GM12874 (cell line): ENCODE measurements around the gene EHD3.

Experiments used
- TF ChIP-seq, protein P1 (sequence below): IDR thresholded peaks from 2 replicates; pipeline ENCODE4 v1.5.1; 2011; ENCODE audit warnings: low read depth, mild to moderate bottlenecking, control low read depth, low read length, moderate library complexity; ENCODE audit not compliant: insufficient read depth

EHD3 gene

DNA sequence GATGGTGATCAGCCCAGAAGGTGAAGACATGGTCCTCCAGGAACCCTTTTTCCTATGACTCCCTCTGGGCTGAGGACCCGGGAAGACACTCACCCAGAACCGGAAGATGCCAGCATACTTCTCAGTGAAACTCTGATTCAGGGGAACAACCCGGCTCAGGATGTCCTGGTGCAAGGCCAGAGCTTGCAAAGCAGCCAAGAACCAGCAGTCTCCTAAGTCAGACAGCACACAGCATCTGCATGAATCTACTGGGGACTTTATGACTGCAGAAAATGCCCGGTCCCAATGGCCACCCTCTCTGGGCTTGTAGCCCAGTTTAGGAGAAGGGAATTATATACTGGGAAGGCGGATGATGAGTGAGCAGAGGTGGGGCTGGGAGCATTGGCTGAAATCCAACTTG lies 31.9 kb upstream of the EHD3 start:
- TF ChIP-seq, protein P1, sequence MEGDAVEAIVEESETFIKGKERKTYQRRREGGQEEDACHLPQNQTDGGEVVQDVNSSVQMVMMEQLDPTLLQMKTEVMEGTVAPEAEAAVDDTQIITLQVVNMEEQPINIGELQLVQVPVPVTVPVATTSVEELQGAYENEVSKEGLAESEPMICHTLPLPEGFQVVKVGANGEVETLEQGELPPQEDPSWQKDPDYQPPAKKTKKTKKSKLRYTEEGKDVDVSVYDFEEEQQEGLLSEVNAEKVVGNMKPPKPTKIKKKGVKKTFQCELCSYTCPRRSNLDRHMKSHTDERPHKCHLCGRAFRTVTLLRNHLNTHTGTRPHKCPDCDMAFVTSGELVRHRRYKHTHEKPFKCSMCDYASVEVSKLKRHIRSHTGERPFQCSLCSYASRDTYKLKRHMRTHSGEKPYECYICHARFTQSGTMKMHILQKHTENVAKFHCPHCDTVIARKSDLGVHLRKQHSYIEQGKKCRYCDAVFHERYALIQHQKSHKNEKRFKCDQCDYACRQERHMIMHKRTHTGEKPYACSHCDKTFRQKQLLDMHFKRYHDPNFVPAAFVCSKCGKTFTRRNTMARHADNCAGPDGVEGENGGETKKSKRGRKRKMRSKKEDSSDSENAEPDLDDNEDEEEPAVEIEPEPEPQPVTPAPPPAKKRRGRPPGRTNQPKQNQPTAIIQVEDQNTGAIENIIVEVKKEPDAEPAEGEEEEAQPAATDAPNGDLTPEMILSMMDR, result no peak

- TF ChIP-seq, protein P1, result no peak
Measured at GRCh38 chr2:31202833-31203232, 31.1 kb upstream of the EHD3 start.

DNA sequence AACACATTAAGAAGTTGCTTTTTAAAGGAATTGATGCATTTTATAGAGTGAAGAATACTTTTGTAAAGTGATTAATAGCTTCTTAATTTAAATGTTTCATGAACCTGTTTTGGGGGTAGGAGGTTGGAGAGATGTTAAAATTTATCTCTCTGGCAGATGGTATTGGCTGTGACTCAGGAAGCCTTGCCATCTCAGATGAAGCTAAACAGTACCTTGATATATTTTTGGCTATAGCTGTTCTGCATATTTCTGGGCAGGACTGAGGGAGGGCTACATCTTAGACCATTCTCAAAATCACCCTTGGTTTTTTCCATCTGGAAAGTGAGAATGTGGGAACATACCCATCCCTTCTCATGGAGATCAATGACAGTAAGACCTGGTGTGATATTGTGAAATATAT lies 30.0 kb upstream of the EHD3 start:
- TF ChIP-seq, protein P1, result no peak

DNA sequence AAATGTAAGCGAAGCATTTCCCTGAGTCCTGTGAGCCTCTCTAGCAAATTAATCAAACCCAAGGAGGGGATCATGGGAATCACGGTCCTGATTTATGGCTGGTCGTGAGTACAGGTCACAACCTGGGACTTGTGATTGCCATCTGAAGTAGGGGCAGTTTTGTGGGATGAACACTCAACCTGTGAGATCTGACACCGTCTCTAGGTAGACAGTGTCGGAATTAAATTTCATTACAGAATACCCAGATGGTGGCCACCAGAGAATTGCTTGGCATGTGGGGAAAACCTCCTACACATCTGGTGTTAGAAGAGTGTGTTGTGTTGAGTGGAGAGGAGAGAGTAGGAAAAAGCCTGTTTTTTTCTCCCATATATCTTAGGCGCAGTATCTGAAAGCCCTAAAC lies 29.2 kb upstream of the EHD3 start:
- TF ChIP-seq, protein P1, result no peak

- TF ChIP-seq, protein P1, result no peak
Measured at GRCh38 chr2:31205186-31205585, 28.8 kb upstream of the EHD3 start.

GRCh38 chr2:31205613-31206012 lies 28.3 kb upstream of the EHD3 start:
- TF ChIP-seq, protein P1, result no peak

- TF ChIP-seq, protein P1, result no peak
Measured at GRCh38 chr2:31207790-31208189, 26.2 kb upstream of the EHD3 start.

- TF ChIP-seq, protein P1, result no peak
Measured at GRCh38 chr2:31208240-31208639, 25.7 kb upstream of the EHD3 start.
